ENCODE results near the gene EFNA4. TPM values are rescaled to one million over a fixed set of nuclear protein-coding genes. Genes with fewer than 3 reads are reported as not detected.

The EFNA4 gene
- total and polyA plus RNA-seq, 9 of the 15 experiments (the other 6 are each of a cell fraction or from before 2014, with no cell fraction given): 0.68 to 7.4 (median 6.1) TPM

- TF ChIP-seq ZNF639 (CRISPR knock-in tag; conservative IDR thresholded peaks at IDR 0.05 in 1 of 2, IDR thresholded peaks at IDR 0.05 in 1 of 2) (peak in 1 of 2 experiments; percentile 74; a peak in 1 of 4 replicates), PHF8 (IDR thresholded peaks at IDR 0.05; ENCODE audit: borderline replicate concordance, low read length) (peak; percentile 80; the same call in 1 of the 2 replicates), ELK1 (CRISPR knock-in tag; IDR thresholded peaks at IDR 0.05) (no peak), FOSL1 (tag; conservative IDR thresholded peaks at IDR 0.05) (no peak), RBFOX2 (IDR thresholded peaks at IDR 0.05; ENCODE audit: low read depth, low read length) (peak; percentile 84), REST (IDR thresholded peaks at IDR 0.05; ENCODE audit: borderline replicate concordance) (peak; percentile 74), REST (CRISPR knock-in tag; IDR thresholded peaks at IDR 0.05; ENCODE audit: low read depth) (no peak; the same call in 1 of the 2 replicates), TOE1 (IDR thresholded peaks at IDR 0.05; ENCODE audit: borderline replicate concordance) (peak; percentile 42; the same call in 1 of the 2 replicates), TOE1 (CRISPR knock-in tag; IDR thresholded peaks at IDR 0.05; ENCODE audit: borderline replicate concordance, low read depth) (no peak), ZNF239 (CRISPR knock-in tag; IDR thresholded peaks at IDR 0.05) (no peak), STAT5B (CRISPR knock-in tag; IDR thresholded peaks at IDR 0.05) (no peak), ZNF589 (CRISPR knock-in tag; IDR thresholded peaks at IDR 0.05; ENCODE audit: low read depth) (peak; percentile 36; the same call in 1 of the 2 replicates), ZNF740 (CRISPR knock-in tag; IDR thresholded peaks at IDR 0.05) (no peak), ZNF740 (tag; IDR thresholded peaks at IDR 0.05) (no peak), GABPB2 (CRISPR knock-in tag; conservative IDR thresholded peaks at IDR 0.05) (no peak)
These were observed at the start of gene EFNA4 (continued) for GRCh38 chr1:155063550-155064110.

Data from K562 (cell line).